ENCODE results near the gene BPHL. TPM values are rescaled to one million over a fixed set of nuclear protein-coding genes. Genes with fewer than 3 reads are reported as not detected.
A peak's percentile ranks its signal among the peaks of the same experiment; 100 is the strongest.
"Not testable (repeated sequence)": the region's sequence is repeated elsewhere in the genome, so short reads cannot be mapped to it uniquely, and the experiment has no call there.

Gene BPHL
- polyA plus RNA-seq, 1 of the 3 experiments (the other 2 are of a cell fraction), result 21.7 TPM

DNA sequence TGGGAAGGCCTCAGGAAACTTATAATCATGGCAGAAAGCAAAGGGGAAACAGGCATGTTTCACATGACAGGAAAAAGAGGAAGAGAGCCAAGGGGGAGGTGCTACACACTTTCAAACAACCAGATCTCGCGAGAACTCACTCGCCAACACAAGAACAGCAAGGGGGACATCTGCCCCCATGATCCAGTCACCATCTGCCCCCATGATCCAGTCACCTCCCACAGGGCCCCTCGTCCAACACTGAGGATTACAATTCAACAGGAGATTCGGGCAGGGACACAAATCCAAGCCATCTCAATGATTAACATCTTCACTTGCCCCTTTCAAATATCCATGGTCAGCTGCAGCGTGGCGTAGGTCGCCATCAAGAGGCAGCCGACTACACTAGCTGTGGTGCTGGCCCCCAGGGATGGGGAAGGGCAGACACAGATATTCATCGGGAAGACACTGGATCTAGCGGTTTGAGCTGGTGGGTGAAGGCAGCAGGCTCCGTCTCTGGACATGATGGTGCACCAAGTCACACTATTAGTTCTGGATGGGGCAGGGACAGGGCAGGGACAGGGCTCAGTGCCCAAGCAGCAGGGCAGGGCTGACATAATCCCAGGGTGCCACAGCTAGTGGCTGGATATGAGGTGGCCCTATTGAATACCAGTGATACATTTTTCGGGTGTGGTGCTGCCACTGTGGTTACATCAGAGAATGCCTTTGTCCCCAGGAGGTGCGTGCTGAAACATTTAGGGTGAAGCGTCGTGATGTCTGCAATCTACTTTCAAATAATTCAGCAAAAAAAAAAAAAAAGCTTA lies 77.4 kb downstream of the BPHL start:
- ChIA-PET POLR2A (no interaction called here), CTCF (interaction anchor here (0.7 to 1.6 kb wide), 5 partner anchors 9 to 76 kb away, joined by 3 to 8 read pairs (median 3); no protein-coding TSS in a partner anchor)
- no peak overlapping the region for H3K4me2 ChIP-seq
- no peaks in the 10 kb centered on the region for H3K9me3 ChIP-seq
- H3K4me3 ChIP-seq (ENCODE audit: low read depth in 2 of 2, low read length in 1 of 2), result no peak overlapping the region
- 76% methylated on average over 12 of the region's 16 CpGs for WGBS (ENCODE audit: low lambda C conversion rate)
- H3K4me1 ChIP-seq (ENCODE audit: control insufficient read depth in 1 of 2, insufficient read depth in 2 of 2, low read depth in 1 of 2, low read length in 1 of 2), result peaks cover 0 to 8% of the 10 kb centered on the region in 2 experiments; a peak in 1 of 4 replicates
- no peaks in the 10 kb centered on the region for H3K79me2 ChIP-seq (ENCODE audit: insufficient read depth)
- H3K36me3 ChIP-seq (replicated peaks in 1 of 2; ENCODE audit: control insufficient read depth in 1 of 2, insufficient read depth in 2 of 2, low read length in 1 of 2), result no peaks in the 10 kb centered on the region
- H3K9me2 ChIP-seq, result no peaks in the 10 kb centered on the region
- no peaks in the 10 kb centered on the region for H4K20me1 ChIP-seq (ENCODE audit: insufficient read depth)
- no peaks in the 10 kb centered on the region for H3F3A ChIP-seq (replicated peaks; ENCODE audit: insufficient read depth)
- peak overlapping the region; percentile 4; the same call in 1 of the 2 replicates for H2AFZ ChIP-seq (ENCODE audit: low read depth)
- TF ChIP-seq RAD21 (IDR thresholded peaks at IDR 0.05; ENCODE audit: low read length), result peak; percentile 58
- TF ChIP-seq SMC3 (IDR thresholded peaks at IDR 0.05; ENCODE audit: low read depth, low read length), result peak; percentile 39; the same call in 1 of the 2 replicates
- no peak for TF ChIP-seq RXRA (IDR thresholded peaks at IDR 0.05; ENCODE audit: borderline replicate concordance, low read depth)
- TF ChIP-seq, protein P1, sequence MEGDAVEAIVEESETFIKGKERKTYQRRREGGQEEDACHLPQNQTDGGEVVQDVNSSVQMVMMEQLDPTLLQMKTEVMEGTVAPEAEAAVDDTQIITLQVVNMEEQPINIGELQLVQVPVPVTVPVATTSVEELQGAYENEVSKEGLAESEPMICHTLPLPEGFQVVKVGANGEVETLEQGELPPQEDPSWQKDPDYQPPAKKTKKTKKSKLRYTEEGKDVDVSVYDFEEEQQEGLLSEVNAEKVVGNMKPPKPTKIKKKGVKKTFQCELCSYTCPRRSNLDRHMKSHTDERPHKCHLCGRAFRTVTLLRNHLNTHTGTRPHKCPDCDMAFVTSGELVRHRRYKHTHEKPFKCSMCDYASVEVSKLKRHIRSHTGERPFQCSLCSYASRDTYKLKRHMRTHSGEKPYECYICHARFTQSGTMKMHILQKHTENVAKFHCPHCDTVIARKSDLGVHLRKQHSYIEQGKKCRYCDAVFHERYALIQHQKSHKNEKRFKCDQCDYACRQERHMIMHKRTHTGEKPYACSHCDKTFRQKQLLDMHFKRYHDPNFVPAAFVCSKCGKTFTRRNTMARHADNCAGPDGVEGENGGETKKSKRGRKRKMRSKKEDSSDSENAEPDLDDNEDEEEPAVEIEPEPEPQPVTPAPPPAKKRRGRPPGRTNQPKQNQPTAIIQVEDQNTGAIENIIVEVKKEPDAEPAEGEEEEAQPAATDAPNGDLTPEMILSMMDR (IDR thresholded peaks at IDR 0.05), result peak; percentile 43
- TF ChIP-seq NRF1 (IDR thresholded peaks at IDR 0.05; ENCODE audit: low read depth, low read length), result no peak
- no peak overlapping the region for H3K9ac ChIP-seq
- H3K27ac ChIP-seq (ENCODE audit: low read depth in 2 of 2, low read length in 1 of 2), result no peak overlapping the region
- H3K27me3 ChIP-seq (ENCODE audit: insufficient read depth), result no peaks in the 10 kb centered on the region
- peak; percentile 63 for DNase-seq

DNA sequence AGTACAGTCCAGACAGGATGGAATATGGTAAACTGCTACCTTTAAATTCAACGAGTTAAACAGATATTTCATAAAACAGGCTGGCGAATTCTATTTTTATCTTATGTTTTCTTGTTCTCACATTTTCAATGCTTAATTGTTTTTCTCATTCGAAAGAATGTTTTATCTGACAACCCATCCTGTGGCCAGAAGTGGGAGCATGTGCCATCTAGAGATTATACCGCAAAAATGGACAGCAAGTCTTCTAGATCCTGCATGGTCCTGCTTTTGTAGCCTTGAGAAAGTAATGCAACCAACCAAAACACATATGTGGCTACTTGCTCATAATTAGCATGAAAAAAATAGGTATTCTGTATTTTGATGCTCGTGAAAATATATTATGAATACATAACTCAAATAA lies 78.3 kb downstream of the BPHL start:
- H3K9me2 ChIP-seq, result no peaks in the 10 kb centered on the region
- H3K9ac ChIP-seq, result no peak overlapping the region
- no peaks in the 10 kb centered on the region for H4K20me1 ChIP-seq (ENCODE audit: insufficient read depth)
- H3K27ac ChIP-seq (ENCODE audit: low read depth in 2 of 2, low read length in 1 of 2), result no peak overlapping the region
- ChIA-PET CTCF (interaction anchor here (0.7 to 1.3 kb wide), 3 partner anchors 17 to 77 kb away, joined by 3 to 4 read pairs (median 3); no protein-coding TSS in a partner anchor), POLR2A (no interaction called here)
- H3K9me3 ChIP-seq, result no peaks in the 10 kb centered on the region
- H2AFZ ChIP-seq (ENCODE audit: low read depth), result no peak overlapping the region
- no peak overlapping the region for H3K4me3 ChIP-seq (ENCODE audit: low read depth in 2 of 2, low read length in 1 of 2)
- WGBS (ENCODE audit: low lambda C conversion rate), result 83% methylated on average over 5 of the region's 5 CpGs
- peaks cover 0 to 8% of the 10 kb centered on the region in 2 experiments; a peak in 1 of 4 replicates for H3K4me1 ChIP-seq (ENCODE audit: control insufficient read depth in 1 of 2, insufficient read depth in 2 of 2, low read depth in 1 of 2, low read length in 1 of 2)
- H3K4me2 ChIP-seq, result no peak overlapping the region
- H3F3A ChIP-seq (replicated peaks; ENCODE audit: insufficient read depth), result no peaks in the 10 kb centered on the region
- no peak for TF ChIP-seq MEF2A (IDR thresholded peaks at IDR 0.05; ENCODE audit: borderline replicate concordance, low read depth)
- TF ChIP-seq RCOR1 (IDR thresholded peaks at IDR 0.05; ENCODE audit: low read length), result no peak
- TF ChIP-seq, protein P2, sequence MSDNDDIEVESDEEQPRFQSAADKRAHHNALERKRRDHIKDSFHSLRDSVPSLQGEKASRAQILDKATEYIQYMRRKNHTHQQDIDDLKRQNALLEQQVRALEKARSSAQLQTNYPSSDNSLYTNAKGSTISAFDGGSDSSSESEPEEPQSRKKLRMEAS (IDR thresholded peaks at IDR 0.05; ENCODE audit: low read depth), result no peak
- TF ChIP-seq NRF1 (IDR thresholded peaks at IDR 0.05; ENCODE audit: low read depth, low read length), result no peak
- TF ChIP-seq FOSL2 (IDR thresholded peaks at IDR 0.05; ENCODE audit: borderline replicate concordance, low read depth), result no peak
- TF ChIP-seq, protein P3, sequence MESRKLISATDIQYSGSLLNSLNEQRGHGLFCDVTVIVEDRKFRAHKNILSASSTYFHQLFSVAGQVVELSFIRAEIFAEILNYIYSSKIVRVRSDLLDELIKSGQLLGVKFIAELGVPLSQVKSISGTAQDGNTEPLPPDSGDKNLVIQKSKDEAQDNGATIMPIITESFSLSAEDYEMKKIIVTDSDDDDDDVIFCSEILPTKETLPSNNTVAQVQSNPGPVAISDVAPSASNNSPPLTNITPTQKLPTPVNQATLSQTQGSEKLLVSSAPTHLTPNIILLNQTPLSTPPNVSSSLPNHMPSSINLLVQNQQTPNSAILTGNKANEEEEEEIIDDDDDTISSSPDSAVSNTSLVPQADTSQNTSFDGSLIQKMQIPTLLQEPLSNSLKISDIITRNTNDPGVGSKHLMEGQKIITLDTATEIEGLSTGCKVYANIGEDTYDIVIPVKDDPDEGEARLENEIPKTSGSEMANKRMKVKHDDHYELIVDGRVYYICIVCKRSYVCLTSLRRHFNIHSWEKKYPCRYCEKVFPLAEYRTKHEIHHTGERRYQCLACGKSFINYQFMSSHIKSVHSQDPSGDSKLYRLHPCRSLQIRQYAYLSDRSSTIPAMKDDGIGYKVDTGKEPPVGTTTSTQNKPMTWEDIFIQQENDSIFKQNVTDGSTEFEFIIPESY (IDR thresholded peaks at IDR 0.05; ENCODE audit: borderline replicate concordance, low read depth), result no peak
- TF ChIP-seq CHD2 (IDR thresholded peaks at IDR 0.05; ENCODE audit: low read length, partially characterized antibody), result no peak
- no peak for TF ChIP-seq ELF1 (IDR thresholded peaks at IDR 0.05)
- no peak for TF ChIP-seq EP300 (IDR thresholded peaks at IDR 0.05; ENCODE audit: borderline replicate concordance in 1 of 2, low read depth in 1 of 2, low read length in 1 of 2)
- TF ChIP-seq FOXM1 (IDR thresholded peaks at IDR 0.05; ENCODE audit: low read depth), result no peak
- no peaks in the 10 kb centered on the region for H3K36me3 ChIP-seq (replicated peaks in 1 of 2; ENCODE audit: control insufficient read depth in 1 of 2, insufficient read depth in 2 of 2, low read length in 1 of 2)
- no peaks in the 10 kb centered on the region for H3K79me2 ChIP-seq (ENCODE audit: insufficient read depth)
- H3K27me3 ChIP-seq (ENCODE audit: insufficient read depth), result no peaks in the 10 kb centered on the region
- DNase-seq, result no peak

- H3F3A ChIP-seq (replicated peaks; ENCODE audit: insufficient read depth); H3K4me1 ChIP-seq (ENCODE audit: control insufficient read depth in 1 of 2, insufficient read depth in 2 of 2, low read depth in 1 of 2, low read length in 1 of 2); POLR2A ChIA-PET; H2AFZ ChIP-seq (ENCODE audit: low read depth); H3K4me3 ChIP-seq (ENCODE audit: low read depth in 2 of 2, low read length in 1 of 2); H3K4me2 ChIP-seq; H3K36me3 ChIP-seq (replicated peaks in 1 of 2; ENCODE audit: control insufficient read depth in 1 of 2, insufficient read depth in 2 of 2, low read length in 1 of 2); H3K79me2 ChIP-seq (ENCODE audit: insufficient read depth); H3K9me3 ChIP-seq; H3K27me3 ChIP-seq (ENCODE audit: insufficient read depth); DNase-seq; H4K20me1 ChIP-seq (ENCODE audit: insufficient read depth); H3K27ac ChIP-seq (ENCODE audit: low read depth in 2 of 2, low read length in 1 of 2); H3K9me2 ChIP-seq; CTCF ChIA-PET; H3K9ac ChIP-seq: not testable (repeated sequence)
- 66% methylated on average over 3 of the region's 5 CpGs for WGBS (ENCODE audit: low lambda C conversion rate)
Observed at GRCh38 chr6:3197734-3198133, 79.2 kb downstream of the BPHL start.

All from SK-N-SH (cell line).